ENCODE data around the gene COL18A1. TPM values are rescaled to one million over a fixed set of nuclear protein-coding genes. Genes with fewer than 3 reads are reported as not detected.

The COL18A1 gene
- total and polyA plus RNA-seq, 9 of the 15 experiments (the other 6 are each of a cell fraction or from before 2014, with no cell fraction given) = 0.14 to 16.4 (median 2.0) TPM

DNA sequence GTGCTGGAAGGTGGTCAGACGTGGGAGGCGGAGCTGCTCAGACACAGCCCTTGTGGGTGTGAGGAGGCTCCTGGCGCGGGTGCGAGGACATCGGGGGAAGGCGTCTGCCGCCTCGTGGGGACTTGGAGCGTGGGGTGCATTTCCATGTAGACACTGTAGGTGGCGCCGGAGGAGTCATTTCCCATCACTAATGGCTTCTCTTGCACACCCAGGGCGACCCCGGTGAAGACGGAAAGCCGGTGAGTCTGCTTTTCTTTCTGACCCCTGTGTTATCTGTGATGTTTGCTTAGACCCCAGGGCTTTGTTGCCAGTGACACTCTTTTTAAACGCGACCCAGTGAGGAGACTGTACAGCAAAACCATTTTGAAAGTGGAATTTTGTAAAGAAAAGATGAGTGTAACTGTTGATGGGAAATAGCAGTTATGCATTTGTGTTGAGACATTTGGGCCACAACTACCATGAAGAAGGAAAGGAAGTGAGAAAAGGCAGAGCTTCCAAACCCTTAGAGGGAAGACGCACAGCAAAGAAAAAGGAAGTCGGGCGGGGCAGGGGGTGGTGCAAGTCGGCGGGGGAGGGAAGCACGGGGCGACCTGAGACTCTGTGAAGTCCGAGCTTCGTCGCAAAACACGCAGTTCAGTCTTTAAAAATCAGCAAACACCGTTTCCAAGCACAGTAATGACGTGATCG lies 73.3 kb downstream of the COL18A1 start (continued):
- TF ChIP-seq ZNF407 (IDR thresholded peaks at IDR 0.05; ENCODE audit: low read depth) (peak; percentile 76), SMAD4 (CRISPR knock-in tag; conservative IDR thresholded peaks at IDR 0.05) (peak; percentile 100), MTA1 (IDR thresholded peaks at IDR 0.05; ENCODE audit: borderline replicate concordance) (0 out of 2 replicates have a peak, but pooled peaks have one; percentile 14), ZNF766 (CRISPR knock-in tag; conservative IDR thresholded peaks at IDR 0.05) (no peak), CREM (IDR thresholded peaks at IDR 0.05; ENCODE audit: low read depth) (peak; percentile 76), GATAD2A (IDR thresholded peaks at IDR 0.05) (0 out of 2 replicates have a peak, but pooled peaks have one; percentile 31), ARID1B (IDR thresholded peaks at IDR 0.05) (0 out of 2 replicates have a peak, but pooled peaks have one; percentile 37), NR1H2 (CRISPR knock-in tag; IDR thresholded peaks at IDR 0.05) (no peak), SMC3 (conservative IDR thresholded peaks at IDR 0.05; ENCODE audit: insufficient read depth, low read depth, low read length) (peak; percentile 72), U2AF1 (optimal IDR thresholded peaks at IDR 0.05; ENCODE audit: low read depth, low read length) (no peak), JUND (IDR thresholded peaks at IDR 0.05; ENCODE audit: borderline replicate concordance, low read depth, low read length) (no peak), JUND (tag; IDR thresholded peaks at IDR 0.05; ENCODE audit: borderline replicate concordance, low read depth, low read length) (peak; percentile 24; the same call in 1 of the 3 replicates), MTA3 (IDR thresholded peaks at IDR 0.05; ENCODE audit: borderline replicate concordance) (peak; percentile 70), MYC (IDR thresholded peaks at IDR 0.05; ENCODE audit: low read depth, low read length) (peak; percentile 70), MYC (CRISPR knock-in tag; IDR thresholded peaks at IDR 0.05; ENCODE audit: borderline replicate concordance, low read depth) (no peak), NCOA4 (IDR thresholded peaks at IDR 0.05; ENCODE audit: partially characterized antibody) (no peak), VEZF1 (CRISPR knock-in tag; IDR thresholded peaks at IDR 0.05) (peak; percentile 43)
